Fibroblast of pulmonary artery (primary cell): Measurements from ENCODE around the gene ADAMTS9.

ENCODE experiments used
- DNase-seq: peaks from one replicate; pipeline ENCODE4 v3.0.0-alpha.2; 2010; ENCODE audit warnings: low read depth
- H3K4me3 ChIP-seq: replicated peaks from 2 replicates; pipeline ENCODE4 v1.5.1; 2011; ENCODE audit warnings: low read depth, mild to moderate bottlenecking, control low read depth, low read length, moderate library complexity
- TF ChIP-seq, protein P1 (sequence below): IDR thresholded peaks from 2 replicates; pipeline ENCODE4 v1.5.1; 2011; ENCODE audit warnings: mild to moderate bottlenecking, control low read depth, low read length, inconsistent platforms; ENCODE audit errors: missing control alignments

Gene ADAMTS9

GRCh38 chr3:64571982-64572381 is 115.8 kb downstream of the ADAMTS9 start:
- no peak overlapping the region for H3K4me3 ChIP-seq
- peak; percentile 47 for DNase-seq
- TF ChIP-seq, protein P1, sequence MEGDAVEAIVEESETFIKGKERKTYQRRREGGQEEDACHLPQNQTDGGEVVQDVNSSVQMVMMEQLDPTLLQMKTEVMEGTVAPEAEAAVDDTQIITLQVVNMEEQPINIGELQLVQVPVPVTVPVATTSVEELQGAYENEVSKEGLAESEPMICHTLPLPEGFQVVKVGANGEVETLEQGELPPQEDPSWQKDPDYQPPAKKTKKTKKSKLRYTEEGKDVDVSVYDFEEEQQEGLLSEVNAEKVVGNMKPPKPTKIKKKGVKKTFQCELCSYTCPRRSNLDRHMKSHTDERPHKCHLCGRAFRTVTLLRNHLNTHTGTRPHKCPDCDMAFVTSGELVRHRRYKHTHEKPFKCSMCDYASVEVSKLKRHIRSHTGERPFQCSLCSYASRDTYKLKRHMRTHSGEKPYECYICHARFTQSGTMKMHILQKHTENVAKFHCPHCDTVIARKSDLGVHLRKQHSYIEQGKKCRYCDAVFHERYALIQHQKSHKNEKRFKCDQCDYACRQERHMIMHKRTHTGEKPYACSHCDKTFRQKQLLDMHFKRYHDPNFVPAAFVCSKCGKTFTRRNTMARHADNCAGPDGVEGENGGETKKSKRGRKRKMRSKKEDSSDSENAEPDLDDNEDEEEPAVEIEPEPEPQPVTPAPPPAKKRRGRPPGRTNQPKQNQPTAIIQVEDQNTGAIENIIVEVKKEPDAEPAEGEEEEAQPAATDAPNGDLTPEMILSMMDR = no peak

- no peak overlapping the region for H3K4me3 ChIP-seq
- TF ChIP-seq, protein P1 = no peak
- no peak for DNase-seq
Observed at GRCh38 chr3:64568895-64569517, 118.8 kb downstream of the ADAMTS9 start.

GRCh38 chr3:64566859-64567258 is 120.9 kb downstream of the ADAMTS9 start:
- no peak for DNase-seq
- no peak overlapping the region for H3K4me3 ChIP-seq
- TF ChIP-seq, protein P1 = no peak

DNA sequence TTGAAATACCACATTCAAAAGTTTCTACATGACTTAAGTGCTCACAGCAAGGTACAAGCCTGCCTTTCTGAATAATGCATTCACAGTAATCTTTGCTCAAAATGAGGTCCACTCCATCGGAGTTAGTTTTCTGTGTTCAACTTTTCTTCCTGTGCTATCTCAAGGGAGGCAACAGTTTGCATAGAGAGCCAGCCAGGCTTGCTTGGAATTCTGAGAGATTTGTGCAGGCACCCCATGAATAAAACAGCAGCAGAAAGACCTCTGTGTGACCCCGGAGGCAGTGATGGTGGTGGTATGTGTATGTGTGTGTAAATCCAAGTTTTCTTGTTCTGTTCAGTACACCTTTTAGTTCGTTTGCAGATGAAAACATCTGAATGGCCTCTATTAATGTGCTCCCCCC is 124.0 kb downstream of the ADAMTS9 start:
- no peak overlapping the region for H3K4me3 ChIP-seq
- TF ChIP-seq, protein P1 = no peak
- DNase-seq = no peak

DNA sequence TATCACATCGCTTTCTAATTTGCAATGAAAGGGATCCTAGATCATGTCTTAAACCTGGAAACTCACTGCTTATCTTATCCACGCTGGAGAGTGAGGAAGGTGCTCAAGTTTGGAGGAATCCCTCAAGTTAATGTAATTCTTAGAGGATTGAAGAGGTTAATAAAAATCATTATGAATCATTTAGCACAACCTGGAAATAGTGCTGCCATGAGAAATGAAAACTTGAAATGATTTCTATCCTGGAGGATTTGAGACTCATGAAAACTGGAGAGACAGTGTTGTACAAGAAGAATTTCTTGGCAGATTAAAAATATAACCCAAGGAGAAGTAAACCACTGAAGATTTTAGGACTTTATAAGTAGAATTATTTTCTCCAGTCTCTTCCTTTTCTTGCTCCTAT is 125.9 kb downstream of the ADAMTS9 start:
- no peak overlapping the region for H3K4me3 ChIP-seq
- TF ChIP-seq, protein P1 = no peak
- DNase-seq = no peak

- TF ChIP-seq, protein P1 = no peak
- no peak overlapping the region for H3K4me3 ChIP-seq
- no peak for DNase-seq
Observed at GRCh38 chr3:64561325-64561843, 126.4 kb downstream of the ADAMTS9 start.

DNA sequence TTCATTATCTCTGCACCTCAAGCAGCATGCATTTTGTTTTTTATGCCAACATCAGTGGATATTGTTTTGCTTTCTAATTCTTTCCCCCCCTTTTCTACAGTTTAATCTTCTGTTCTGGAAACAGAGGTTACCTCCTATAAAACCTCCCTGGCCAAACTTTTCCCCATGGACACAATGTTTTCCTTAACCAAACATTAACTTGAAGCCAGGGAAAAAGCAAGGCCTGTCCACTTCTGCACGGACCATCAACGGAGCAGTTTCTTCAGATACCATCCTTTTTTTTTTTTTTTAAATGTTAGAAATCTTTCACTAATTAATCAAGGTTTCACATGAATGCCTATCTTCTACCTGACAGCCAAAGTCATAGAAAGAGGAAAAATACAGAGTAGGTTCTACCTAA is 127.0 kb downstream of the ADAMTS9 start:
- no peak overlapping the region for H3K4me3 ChIP-seq
- TF ChIP-seq, protein P1 = no peak
- DNase-seq = no peak
